Upper lobe of right lung (tissue), 1 donor: ENCODE data around the gene SHANK3. TPM values are rescaled to one million over a fixed set of nuclear protein-coding genes. Genes with fewer than 3 reads are reported as not detected.

Source experiments
- ATAC-seq: fragments of 200-7000 bp; cut with Tn5 transposase; one replicate; pipeline ENCODE4 v1.9.1; 2020; ENCODE audit warnings: mild to moderate bottlenecking, moderate library complexity
- DNase-seq: peaks from one replicate; pipeline ENCODE4 v3.0.0-alpha.2; 2020
- H3K27ac ChIP-seq: fragments of 200-600 bp; one replicate; pipeline ENCODE4 v1.8.0; 2022
- H3K27me3 ChIP-seq: fragments of 200-600 bp; one replicate; pipeline ENCODE4 v1.8.0; 2022; ENCODE audit warnings: mild to moderate bottlenecking
- H3K36me3 ChIP-seq: fragments of 200-600 bp; one replicate; pipeline ENCODE4 v1.8.0; 2022
- H3K4me1 ChIP-seq: fragments of 200-600 bp; one replicate; pipeline ENCODE4 v1.8.0; 2022
- H3K4me3 ChIP-seq: fragments of 200-600 bp; one replicate; pipeline ENCODE4 v1.8.0; 2022; ENCODE audit warnings: mild to moderate bottlenecking
- H3K9me3 ChIP-seq: fragments of 200-600 bp; one replicate; pipeline ENCODE4 v1.8.0; 2022
- intact Hi-C: fragments of 100-400 bp; cut with DNase I; formaldehyde crosslinking; loops from one replicate; pipeline ENCODE4 v1.11.0; 2022
- total RNA-seq: library from RNA; stranded (reverse); fragmentation: NEBNext Ultra II Directional; extraction: Animal tissue kit (Norgen Biotek cat#: 25700); gene quantifications from one replicate; pipeline ENCODE4 v1.2.1, GENCODE V29; 2021
- TF ChIP-seq, protein P1 (sequence below): fragments of 200-600 bp; IDR thresholded peaks from one replicate; pipeline ENCODE4 v1.8.0; 2022; ENCODE audit warnings: antibody characterized with exemption
- donor health status: DM: no; HTN: yes; CAD: no; lungs with severe emphysema.

SHANK3 gene
- total RNA-seq, 1 donor from 2014 or later: 59.9 TPM

DNA sequence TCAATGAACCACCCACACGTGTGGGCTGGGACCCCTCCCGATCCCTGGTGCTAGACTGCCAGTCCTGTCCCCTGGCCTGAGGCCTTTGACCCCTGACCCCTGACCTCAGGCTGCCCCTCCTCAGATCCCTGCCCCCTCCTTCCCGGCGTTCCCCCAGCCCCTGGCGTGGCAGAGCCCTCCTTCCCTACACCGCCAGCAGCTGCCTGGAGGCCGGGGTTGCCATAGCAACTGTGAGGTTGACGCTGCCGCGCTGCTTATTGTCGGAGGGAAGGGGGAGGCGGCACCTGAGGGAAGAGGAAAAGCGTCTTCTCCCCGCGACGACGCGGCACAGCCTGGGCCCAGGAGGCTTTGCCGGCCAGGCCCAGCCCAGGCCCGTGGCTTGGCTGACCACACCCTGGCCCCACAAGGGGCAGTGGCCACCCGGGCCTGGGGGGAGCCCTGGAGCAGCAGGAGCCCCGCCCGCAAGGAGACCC lies 32.6 kb downstream of the SHANK3 start:
- TF ChIP-seq, protein P1, sequence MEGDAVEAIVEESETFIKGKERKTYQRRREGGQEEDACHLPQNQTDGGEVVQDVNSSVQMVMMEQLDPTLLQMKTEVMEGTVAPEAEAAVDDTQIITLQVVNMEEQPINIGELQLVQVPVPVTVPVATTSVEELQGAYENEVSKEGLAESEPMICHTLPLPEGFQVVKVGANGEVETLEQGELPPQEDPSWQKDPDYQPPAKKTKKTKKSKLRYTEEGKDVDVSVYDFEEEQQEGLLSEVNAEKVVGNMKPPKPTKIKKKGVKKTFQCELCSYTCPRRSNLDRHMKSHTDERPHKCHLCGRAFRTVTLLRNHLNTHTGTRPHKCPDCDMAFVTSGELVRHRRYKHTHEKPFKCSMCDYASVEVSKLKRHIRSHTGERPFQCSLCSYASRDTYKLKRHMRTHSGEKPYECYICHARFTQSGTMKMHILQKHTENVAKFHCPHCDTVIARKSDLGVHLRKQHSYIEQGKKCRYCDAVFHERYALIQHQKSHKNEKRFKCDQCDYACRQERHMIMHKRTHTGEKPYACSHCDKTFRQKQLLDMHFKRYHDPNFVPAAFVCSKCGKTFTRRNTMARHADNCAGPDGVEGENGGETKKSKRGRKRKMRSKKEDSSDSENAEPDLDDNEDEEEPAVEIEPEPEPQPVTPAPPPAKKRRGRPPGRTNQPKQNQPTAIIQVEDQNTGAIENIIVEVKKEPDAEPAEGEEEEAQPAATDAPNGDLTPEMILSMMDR: no peak
- no peak overlapping the region for H3K4me3 ChIP-seq
- H3K36me3 ChIP-seq: peaks cover 4% of the 10 kb centered on the region
- intact Hi-C loops: no loop called here
- ATAC-seq (peak; percentile 26), DNase-seq (peak; percentile 69)
- H3K9me3 ChIP-seq: no peaks in the 10 kb centered on the region
- H3K4me1 ChIP-seq: peaks cover 7% of the 10 kb centered on the region
- H3K27ac ChIP-seq: no peak overlapping the region
- H3K27me3 ChIP-seq: no peaks in the 10 kb centered on the region

GRCh38 chr22:50705851-50706351 lies 33.3 kb downstream of the SHANK3 start:
- H3K9me3 ChIP-seq: no peaks in the 10 kb centered on the region
- intact Hi-C loops: no loop called here
- peaks cover 7% of the 10 kb centered on the region for H3K4me1 ChIP-seq
- TF ChIP-seq, protein P1: no peak
- H3K27ac ChIP-seq: no peak overlapping the region
- DNase-seq: peak; percentile 65
- H3K27me3 ChIP-seq: no peaks in the 10 kb centered on the region
- H3K4me3 ChIP-seq: no peak overlapping the region
- ATAC-seq: no peak
- H3K36me3 ChIP-seq: peaks cover 4% of the 10 kb centered on the region

GRCh38 chr22:50706481-50707125 lies 34.0 kb downstream of the SHANK3 start:
- TF ChIP-seq, protein P1: no peak
- Histone ChIP-seq H3K4me3 (no peak overlapping the region), H3K36me3 (peaks cover 4% of the 10 kb centered on the region), H3K27ac (no peak overlapping the region), H3K27me3 (no peaks in the 10 kb centered on the region), H3K9me3 (no peaks in the 10 kb centered on the region), H3K4me1 (peaks cover under 1% of the 10 kb centered on the region)
- peak; percentile 37 for DNase-seq
- intact Hi-C loops: no loop called here
- ATAC-seq: no peak

GRCh38 chr22:50708474-50708873 lies 35.9 kb downstream of the SHANK3 start:
- intact Hi-C loops: no loop called here
- Histone ChIP-seq H3K9me3 (no peaks in the 10 kb centered on the region), H3K27ac (no peak overlapping the region), H3K4me1 (no peaks in the 10 kb centered on the region), H3K36me3 (no peaks in the 10 kb centered on the region), H3K27me3 (no peaks in the 10 kb centered on the region), H3K4me3 (no peak overlapping the region)
- DNase-seq (no peak), ATAC-seq (no peak)
- TF ChIP-seq, protein P1: no peak

GRCh38 chr22:50708996-50709395 lies 36.4 kb downstream of the SHANK3 start:
- no peaks in the 10 kb centered on the region for H3K27me3 ChIP-seq
- H3K36me3 ChIP-seq: no peaks in the 10 kb centered on the region
- H3K27ac ChIP-seq: no peak overlapping the region
- TF ChIP-seq, protein P1: no peak
- ATAC-seq (no peak), DNase-seq (peak; percentile 11)
- no peaks in the 10 kb centered on the region for H3K4me1 ChIP-seq
- H3K9me3 ChIP-seq: no peaks in the 10 kb centered on the region
- no peak overlapping the region for H3K4me3 ChIP-seq
- intact Hi-C loops: no loop called here
